RWPE2 (cell line): Measurements from ENCODE around the gene ENTREP1.

Experiments used
- ATAC-seq: fragments of 200-7000 bp; cut with Tn5 transposase; 3 replicates; pipeline ENCODE4 v1.9.1; 2021; ENCODE audit warnings: low read depth
- DNase-seq: peaks from one replicate; pipeline ENCODE4 v3.0.0-alpha.2; 2020; ENCODE audit warnings: low spot score
- H3K27ac ChIP-seq: fragments of 450-650 bp; 2 replicates; pipeline ENCODE4 v1.5.1; 2017; ENCODE audit warnings: mild to moderate bottlenecking; ENCODE audit not compliant: poor library complexity, severe bottlenecking
- H3K27me3 ChIP-seq: fragments of 250-450 bp; sonication (Bioruptor Pico); 2 replicates; pipeline ENCODE4 v1.5.1; 2021; ENCODE audit warnings: mild to moderate bottlenecking, moderate library complexity; ENCODE audit not compliant: insufficient read depth, poor library complexity, severe bottlenecking
- H3K36me3 ChIP-seq: fragments of 250-450 bp; sonication (Bioruptor Pico); 2 replicates; pipeline ENCODE4 v1.5.1; 2020; ENCODE audit warnings: low read depth, mild to moderate bottlenecking, moderate library complexity
- H3K4me1 ChIP-seq: fragments of 250-450 bp; sonication (Bioruptor Pico); 2 replicates; pipeline ENCODE4 v1.5.1; 2021; ENCODE audit warnings: mild to moderate bottlenecking, moderate library complexity; ENCODE audit not compliant: insufficient read depth, poor library complexity, severe bottlenecking
- H3K4me3 ChIP-seq: fragments of 250-450 bp; sonication (Bioruptor Pico); 2 replicates; pipeline ENCODE4 v1.5.1; 2021; ENCODE audit warnings: mild to moderate bottlenecking, moderate library complexity; ENCODE audit not compliant: severe bottlenecking
- H3K9me3 ChIP-seq: fragments of 250-450 bp; sonication (Bioruptor Pico); 2 replicates; pipeline ENCODE4 v1.5.1; 2021; ENCODE audit warnings: mild to moderate bottlenecking, moderate library complexity; ENCODE audit not compliant: severe bottlenecking
- CTCF ChIP-seq: fragments of 450-650 bp; IDR thresholded peaks from one replicate; pipeline ENCODE4 v1.5.1; 2017; ENCODE audit warnings: mild to moderate bottlenecking, moderate library complexity; ENCODE audit not compliant: poor library complexity, severe bottlenecking

The ENTREP1 gene

GRCh38 chr9:69330580-69330979, 5.6 kb downstream of the ENTREP1 start:
- ATAC-seq (no peak), DNase-seq (no peak)
- peaks cover 6% of the 10 kb centered on the region for H3K4me1 ChIP-seq
- no peak for TF ChIP-seq CTCF
- H3K27me3 ChIP-seq = peaks cover 16% of the 10 kb centered on the region
- no peaks in the 10 kb centered on the region for H3K9me3 ChIP-seq
- H3K4me3 ChIP-seq = no peak overlapping the region
- no peak overlapping the region for H3K27ac ChIP-seq
- H3K36me3 ChIP-seq = no peaks in the 10 kb centered on the region

- H3K4me3 ChIP-seq = no peak overlapping the region
- DNase-seq (no peak), ATAC-seq (no peak; the same call in 2 of the 3 replicates)
- TF ChIP-seq CTCF = no peak
- no peaks in the 10 kb centered on the region for H3K36me3 ChIP-seq
- H3K4me1 ChIP-seq = peaks cover 6% of the 10 kb centered on the region
- no peaks in the 10 kb centered on the region for H3K9me3 ChIP-seq
- peaks cover 8% of the 10 kb centered on the region for H3K27me3 ChIP-seq
- H3K27ac ChIP-seq = no peak overlapping the region
Measured at GRCh38 chr9:69331444-69331843, 6.4 kb downstream of the ENTREP1 start.

GRCh38 chr9:69332067-69332685, 7.2 kb downstream of the ENTREP1 start:
- no peak for ATAC-seq
- no peak for DNase-seq
- Histone ChIP-seq H3K9me3 (no peaks in the 10 kb centered on the region), H3K4me1 (peaks cover 6% of the 10 kb centered on the region), H3K27me3 (peaks cover 2% of the 10 kb centered on the region), H3K36me3 (no peaks in the 10 kb centered on the region), H3K4me3 (no peak overlapping the region), H3K27ac (no peak overlapping the region)
- no peak for TF ChIP-seq CTCF

GRCh38 chr9:69333716-69334115, 8.7 kb downstream of the ENTREP1 start:
- Histone ChIP-seq H3K36me3 (no peaks in the 10 kb centered on the region), H3K9me3 (no peaks in the 10 kb centered on the region), H3K4me3 (no peak overlapping the region), H3K27me3 (no peaks in the 10 kb centered on the region), H3K4me1 (peaks cover 6% of the 10 kb centered on the region), H3K27ac (no peak overlapping the region)
- DNase-seq (no peak), ATAC-seq (no peak)
- TF ChIP-seq CTCF = no peak

- H3K4me3 ChIP-seq = no peak overlapping the region
- DNase-seq = no peak
- no peaks in the 10 kb centered on the region for H3K9me3 ChIP-seq
- no peak for TF ChIP-seq CTCF
- no peaks in the 10 kb centered on the region for H3K36me3 ChIP-seq
- no peak overlapping the region for H3K27ac ChIP-seq
- no peak for ATAC-seq
- H3K27me3 ChIP-seq = no peaks in the 10 kb centered on the region
- H3K4me1 ChIP-seq = peaks cover 6% of the 10 kb centered on the region
Measured at GRCh38 chr9:69334317-69334716, 9.3 kb downstream of the ENTREP1 start.
